NB4 (cell line): ENCODE data around the gene EMC8.
"Not testable (repeated sequence)": the region's sequence is repeated elsewhere in the genome, so short reads cannot be mapped to it uniquely, and the experiment has no call there.

Experiments
- DNase-seq: peaks from one replicate; pipeline ENCODE4 v3.0.0; 2010; ENCODE audit warnings: low read depth
- H3K4me3 ChIP-seq: one replicate; pipeline ENCODE4 v1.5.1; 2011; ENCODE audit warnings: mild to moderate bottlenecking, low read depth, low read length, moderate library complexity
- MAX ChIP-seq: IDR thresholded peaks from 2 replicates; pipeline ENCODE4 v1.6.1; 2011; ENCODE audit warnings: low read depth, low read length
- MYC ChIP-seq: IDR thresholded peaks from 2 replicates; pipeline ENCODE4 v1.6.1; 2011; ENCODE audit warnings: low read depth, low read length
- POLR2A ChIP-seq: IDR thresholded peaks from 2 replicates; pipeline ENCODE4 v1.6.1; 2011; ENCODE audit warnings: mild to moderate bottlenecking; ENCODE audit not compliant: insufficient read length; ENCODE audit errors: extremely low read depth
- TF ChIP-seq, protein P1 (sequence below): IDR thresholded peaks from one replicate; pipeline ENCODE4 v1.5.1; 2012; ENCODE audit warnings: low read depth, low read length

The EMC8 gene

GRCh38 chr16:85838381-85838780 lies 39.0 kb upstream of the EMC8 start:
- no peak for TF ChIP-seq MAX
- no peak for TF ChIP-seq POLR2A
- peak; percentile 79 for DNase-seq
- H3K4me3 ChIP-seq = no peak overlapping the region

GRCh38 chr16:85837654-85838053 lies 38.3 kb upstream of the EMC8 start:
- not testable (repeated sequence) for H3K4me3 ChIP-seq, DNase-seq

DNA sequence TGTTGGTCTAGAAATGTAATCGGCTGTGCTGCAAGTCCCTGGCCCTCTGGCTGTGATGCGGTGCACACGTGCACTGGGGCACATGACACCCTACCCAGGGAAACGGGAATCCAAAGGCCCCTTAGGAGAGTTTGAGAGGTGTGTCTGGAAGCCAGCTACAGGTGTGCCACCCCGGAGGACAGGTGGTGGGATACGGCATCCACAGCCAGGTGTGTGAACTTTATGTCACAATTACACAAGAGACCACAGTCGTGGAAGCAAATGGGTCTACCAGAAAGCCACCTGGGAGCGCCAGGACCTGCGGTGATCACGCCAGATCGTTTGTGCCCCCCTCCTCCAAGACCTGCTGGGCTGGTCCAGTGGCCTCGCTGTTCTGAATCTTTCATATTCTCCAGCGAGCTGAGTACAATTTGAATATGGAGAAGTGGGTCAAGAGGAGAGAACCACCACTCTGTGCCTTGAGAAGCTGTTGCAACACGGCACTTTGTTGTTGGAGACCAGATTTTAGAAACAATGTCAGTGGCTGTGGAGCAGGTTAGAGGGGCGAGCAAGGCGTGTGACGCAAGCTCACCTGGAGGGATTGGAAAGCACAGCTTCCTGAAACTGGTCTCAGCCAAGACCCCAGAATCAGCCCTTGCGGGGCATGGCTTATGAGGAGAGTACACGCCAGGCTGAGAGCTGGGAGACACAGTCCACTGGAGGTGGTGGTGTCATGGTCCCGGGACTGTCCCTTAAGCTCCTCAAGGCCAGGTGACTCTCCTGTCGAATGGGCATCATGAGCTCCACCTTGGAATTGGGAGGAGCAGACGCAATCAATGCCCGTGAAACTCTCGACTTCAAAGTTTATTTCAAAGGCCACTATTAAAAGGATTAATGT lies 37.6 kb upstream of the EMC8 start:
- H3K4me3 ChIP-seq = no peak overlapping the region
- DNase-seq = no peak
- no peak for TF ChIP-seq MAX
- TF ChIP-seq, protein P1, sequence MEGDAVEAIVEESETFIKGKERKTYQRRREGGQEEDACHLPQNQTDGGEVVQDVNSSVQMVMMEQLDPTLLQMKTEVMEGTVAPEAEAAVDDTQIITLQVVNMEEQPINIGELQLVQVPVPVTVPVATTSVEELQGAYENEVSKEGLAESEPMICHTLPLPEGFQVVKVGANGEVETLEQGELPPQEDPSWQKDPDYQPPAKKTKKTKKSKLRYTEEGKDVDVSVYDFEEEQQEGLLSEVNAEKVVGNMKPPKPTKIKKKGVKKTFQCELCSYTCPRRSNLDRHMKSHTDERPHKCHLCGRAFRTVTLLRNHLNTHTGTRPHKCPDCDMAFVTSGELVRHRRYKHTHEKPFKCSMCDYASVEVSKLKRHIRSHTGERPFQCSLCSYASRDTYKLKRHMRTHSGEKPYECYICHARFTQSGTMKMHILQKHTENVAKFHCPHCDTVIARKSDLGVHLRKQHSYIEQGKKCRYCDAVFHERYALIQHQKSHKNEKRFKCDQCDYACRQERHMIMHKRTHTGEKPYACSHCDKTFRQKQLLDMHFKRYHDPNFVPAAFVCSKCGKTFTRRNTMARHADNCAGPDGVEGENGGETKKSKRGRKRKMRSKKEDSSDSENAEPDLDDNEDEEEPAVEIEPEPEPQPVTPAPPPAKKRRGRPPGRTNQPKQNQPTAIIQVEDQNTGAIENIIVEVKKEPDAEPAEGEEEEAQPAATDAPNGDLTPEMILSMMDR = no peak

- no peak overlapping the region for H3K4me3 ChIP-seq
- no peak for TF ChIP-seq MYC
- no peak for TF ChIP-seq MAX
- TF ChIP-seq, protein P1 = no peak
- TF ChIP-seq POLR2A = no peak
- no peak for DNase-seq
Observed at GRCh38 chr16:85835956-85836705, 36.8 kb upstream of the EMC8 start.

GRCh38 chr16:85835227-85835751 lies 35.9 kb upstream of the EMC8 start:
- H3K4me3 ChIP-seq = no peak overlapping the region
- TF ChIP-seq, protein P1 = no peak
- TF ChIP-seq POLR2A = no peak
- no peak for TF ChIP-seq MYC
- no peak for TF ChIP-seq MAX
- DNase-seq = no peak

DNA sequence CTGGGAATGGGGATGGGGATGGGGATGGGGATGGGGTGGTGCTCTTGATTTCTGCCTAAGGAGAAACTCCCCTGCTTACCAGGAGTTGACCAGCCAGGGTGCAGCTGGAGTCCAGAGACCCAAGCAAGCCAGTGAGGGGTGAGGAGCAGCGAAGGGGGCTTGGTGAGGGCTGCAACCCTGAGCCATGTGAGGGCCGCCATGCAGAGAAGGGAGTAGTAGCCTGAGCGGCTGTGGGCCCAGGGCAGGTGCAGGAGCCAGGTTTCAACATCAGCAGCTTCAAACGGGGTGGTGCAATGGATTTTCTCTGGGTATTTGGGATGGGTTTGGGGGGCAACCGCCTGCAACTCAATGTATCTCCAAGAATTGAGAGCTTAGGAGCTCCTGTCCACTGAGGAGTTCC lies 35.4 kb upstream of the EMC8 start:
- no peak overlapping the region for H3K4me3 ChIP-seq
- TF ChIP-seq, protein P1 = no peak
- TF ChIP-seq MYC = no peak

More for the DNA sequence above, 35.4 kb upstream of the EMC8 start:
- no peak for DNase-seq
